Uterus (tissue), 4 donors: ENCODE measurements around the gene BPIFB4. TPM values are rescaled to one million over a fixed set of nuclear protein-coding genes. Genes with fewer than 3 reads are reported as not detected.
"Not testable (repeated sequence)": the region's sequence is repeated elsewhere in the genome, so short reads cannot be mapped to it uniquely, and the experiment has no call there.

Source experiments
- DNase-seq, 2 donors: peaks; one replicate each; pipeline ENCODE4 v3.0.0-alpha.2; 2019 to 2020
- H3K27ac ChIP-seq, 2 donors: fragments of 200-600 bp; sonication (generic); 1 replicate in 1 of 2; 2 replicates in 1 of 2; pipeline ENCODE4 v1.5.1; 2016 to 2018
- H3K27me3 ChIP-seq, 2 donors: fragments of 200-600 bp; sonication (generic); one replicate each; pipeline ENCODE4 v1.5.1; 2018 to 2019; ENCODE audit warnings: control low read depth in 1 of 2
- H3K36me3 ChIP-seq, 2 donors: fragments of 200-600 bp; sonication (generic); one replicate each; pipeline ENCODE4 v1.5.1; 2019; ENCODE audit warnings: control low read depth in 1 of 2
- H3K4me1 ChIP-seq, 2 donors: fragments of 200-600 bp; sonication (generic); one replicate each; pipeline ENCODE4 v1.5.1; 2018 to 2019; ENCODE audit warnings: control low read depth in 1 of 2
- H3K4me3 ChIP-seq, 2 donors: fragments of 200-600 bp; sonication (generic); 1 replicate in 1 of 2; 2 replicates in 1 of 2; pipeline ENCODE4 v1.5.1; 2018 to 2019; ENCODE audit warnings: mild to moderate bottlenecking in 1 of 2
- H3K9me3 ChIP-seq, 2 donors: fragments of 200-600 bp; sonication (generic); one replicate each; pipeline ENCODE4 v1.5.1; 2019; ENCODE audit warnings: control low read depth in 1 of 2
- CTCF ChIP-seq, 4 experiments: fragments of 200-600 bp in 2 of 4; fragments of 450-650 bp in 2 of 4; sonication (generic) in 2 of 4; IDR thresholded peaks; one replicate each; pipeline ENCODE4 v1.5.1; 2016 to 2019; ENCODE audit warnings: antibody characterized with exemption in 4 of 4, mild to moderate bottlenecking in 2 of 4, moderate library complexity in 1 of 4
- POLR2A ChIP-seq, 2 donors: fragments of 450-650 bp; IDR thresholded peaks; one replicate each; pipeline ENCODE4 v1.6.1; 2016; ENCODE audit warnings: antibody characterized with exemption in 2 of 2, mild to moderate bottlenecking in 1 of 2, moderate library complexity in 1 of 2
- intact Hi-C: fragments of 100-400 bp; cut with DNase I; formaldehyde crosslinking; loops from one replicate; pipeline ENCODE4 v1.15.1; 2023; ENCODE audit warnings: low total_unique reads
- total RNA-seq, 4 donors: library from RNA; depleted of rRNA in 3 of 4; stranded (reverse); fragments of >200 nt in 3 of 4; gene quantifications; one replicate each; pipeline versions ENCODE4 v1.1.0 to v1.2.4, GENCODE V29; 2014 to 2023
- donor health status: DM: yes; HTN: yes; CAD: no.

The BPIFB4 gene
- total RNA-seq, 4 donors from 2014 or later = not detected

GRCh38 chr20:33119725-33120720 lies 40.6 kb downstream of the BPIFB4 start:
- intact Hi-C loops = no loop called here

DNA sequence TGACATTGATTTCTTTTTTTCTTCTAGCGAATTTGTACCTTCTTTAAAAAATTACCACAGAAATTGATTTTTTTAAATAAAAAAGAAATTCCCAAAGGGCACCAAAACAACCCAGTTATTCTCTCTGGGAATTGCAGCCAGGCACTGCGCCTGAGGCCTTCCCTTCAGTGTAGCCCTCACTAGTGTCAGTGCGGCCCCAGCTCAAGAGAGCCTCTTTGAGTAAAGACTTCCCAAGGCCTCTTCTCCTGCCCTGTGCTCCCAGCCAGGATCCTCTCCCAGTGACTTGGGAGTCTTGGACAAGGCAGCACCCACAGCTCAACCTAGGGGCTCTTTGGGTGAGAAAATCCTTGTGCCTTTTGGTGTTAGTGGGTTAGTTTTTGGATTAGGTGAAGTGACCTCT lies 41.5 kb downstream of the BPIFB4 start:
- Histone ChIP-seq H3K4me1 (no peaks in the 10 kb centered on the region), H3K9me3 (no peaks in the 10 kb centered on the region), H3K27me3 (no peaks in the 10 kb centered on the region), H3K4me3 (no peak overlapping the region), H3K36me3 (no peaks in the 10 kb centered on the region), H3K27ac (no peak overlapping the region)
- intact Hi-C loops = no loop called here
- TF ChIP-seq CTCF (IDR thresholded peaks at IDR 0.05) = no peak
- no peak for TF ChIP-seq POLR2A (IDR thresholded peaks at IDR 0.05)
- DNase-seq = no peak

More at GRCh38 chr20:33119725-33120720, 40.6 kb downstream of the BPIFB4 start:
- no peaks in the 10 kb centered on the region for H3K9me3 ChIP-seq
- no peaks in the 10 kb centered on the region for H3K27me3 ChIP-seq
- H3K4me1 ChIP-seq = no peaks in the 10 kb centered on the region
- TF ChIP-seq POLR2A (IDR thresholded peaks at IDR 0.05) = no peak
- no peak for TF ChIP-seq CTCF (IDR thresholded peaks at IDR 0.05)
- H3K4me3 ChIP-seq = no peak overlapping the region
- DNase-seq = no peak
- no peak overlapping the region for H3K27ac ChIP-seq
- no peaks in the 10 kb centered on the region for H3K36me3 ChIP-seq

DNA sequence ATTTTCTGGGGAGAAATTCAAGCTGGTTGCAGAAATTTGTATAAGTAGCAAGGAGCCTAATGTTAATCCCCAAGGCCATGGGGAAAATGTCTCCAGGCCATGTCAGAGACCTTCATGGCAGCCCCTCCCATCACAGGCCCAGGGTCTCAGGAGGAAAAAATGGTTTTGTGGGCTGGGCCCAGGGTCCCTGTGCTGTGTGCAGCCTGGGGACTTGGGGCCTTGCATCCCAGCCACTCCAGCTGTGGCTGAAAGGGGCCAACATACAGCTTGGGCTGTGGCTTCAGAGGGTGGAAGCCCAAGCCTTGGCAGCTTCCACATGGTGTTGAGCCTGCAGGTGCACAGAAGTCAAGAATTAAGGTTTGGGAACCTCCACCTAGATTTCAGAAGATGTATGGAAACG lies 42.9 kb downstream of the BPIFB4 start:
- DNase-seq, H3K27me3 ChIP-seq, H3K4me3 ChIP-seq, H3K27ac ChIP-seq, H3K4me1 ChIP-seq, intact Hi-C loops, H3K9me3 ChIP-seq, H3K36me3 ChIP-seq: not testable (repeated sequence)

GRCh38 chr20:33124261-33124660 lies 44.8 kb downstream of the BPIFB4 start:
- no peaks in the 10 kb centered on the region for H3K4me1 ChIP-seq
- no peak overlapping the region for H3K27ac ChIP-seq
- intact Hi-C loops = no loop called here
- DNase-seq = no peak
- H3K36me3 ChIP-seq = no peaks in the 10 kb centered on the region
- TF ChIP-seq POLR2A (IDR thresholded peaks at IDR 0.05) (no peak), CTCF (IDR thresholded peaks at IDR 0.05) (no peak)
- H3K9me3 ChIP-seq = no peaks in the 10 kb centered on the region
- H3K27me3 ChIP-seq = no peaks in the 10 kb centered on the region
- H3K4me3 ChIP-seq = no peak overlapping the region

DNA sequence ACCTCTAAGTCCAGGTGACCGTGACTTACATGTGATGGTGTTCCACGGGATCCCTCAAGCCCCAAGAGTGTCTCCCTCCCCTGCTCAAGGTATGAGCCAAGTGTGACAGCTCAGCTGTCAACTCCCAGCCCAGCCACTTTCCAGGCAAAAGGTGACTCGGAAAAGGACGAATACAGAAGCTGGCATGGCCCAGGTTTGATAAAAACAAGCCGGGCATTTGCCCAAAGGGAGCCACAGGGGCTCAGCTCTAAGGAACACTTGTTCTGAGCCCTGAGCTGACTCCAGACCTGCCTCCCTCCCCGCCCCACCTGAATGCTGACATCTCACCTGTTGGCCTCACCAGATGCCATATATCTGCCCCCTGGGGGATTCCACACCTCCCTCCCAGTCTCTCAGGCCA lies 45.6 kb downstream of the BPIFB4 start:
- Histone ChIP-seq H3K27me3 (no peaks in the 10 kb centered on the region), H3K36me3 (no peaks in the 10 kb centered on the region), H3K9me3 (no peaks in the 10 kb centered on the region), H3K4me1 (no peaks in the 10 kb centered on the region), H3K27ac (no peak overlapping the region), H3K4me3 (no peak overlapping the region)
- TF ChIP-seq CTCF (IDR thresholded peaks at IDR 0.05) (no peak), POLR2A (IDR thresholded peaks at IDR 0.05) (no peak)
- DNase-seq = no peak
- intact Hi-C loops = no loop called here
